H1 (cell line): ENCODE data around the gene RPUSD4. TPM values are rescaled to one million over a fixed set of nuclear protein-coding genes. Genes with fewer than 3 reads are reported as not detected.

ENCODE experiments used
- CTCF ChIA-PET: fragments of 300-600 bp; sonication (Branson Sonifier 250); formaldehyde crosslinking; loops from one replicate; lab custom pipeline; 2021; ENCODE audit not compliant: partially characterized antibody; lab: Charles Lee
- POLR2A ChIA-PET: fragments of 300-600 bp; sonication (Branson Sonifier 250); formaldehyde crosslinking; loops from one replicate; lab custom pipeline; 2021; ENCODE audit warnings: inconsistent platforms; ENCODE audit not compliant: partially characterized antibody; lab: Charles Lee
- DNase-seq, 2 experiments: peaks; one replicate each; pipeline versions ENCODE4 v3.0.0 to v3.0.0-alpha.2; 2010 to 2022; ENCODE audit warnings: low spot score in 2 of 2, low read depth in 1 of 2, mixed read lengths in 1 of 2
- FAIRE-seq: peaks from 2 replicates; lab custom pipeline; 2011; peaks lifted over from hg19 to GRCh38; lab: Jason Lieb, UNC
- H2AFZ ChIP-seq: 2 replicates; pipeline ENCODE4 v1.8.1; 2012; ENCODE audit warnings: low read length, inconsistent platforms
- H2AK5ac ChIP-seq: 2 replicates; pipeline ENCODE4 v1.6.1; 2013; ENCODE audit warnings: low read depth, low read length
- H2BK120ac ChIP-seq: replicated peaks from 2 replicates; pipeline ENCODE3; 2013; ENCODE audit warnings: low read depth, low read length, inconsistent platforms
- H2BK12ac ChIP-seq: 2 replicates; pipeline ENCODE4 v1.6.1; 2013; ENCODE audit warnings: low read depth, low read length
- H2BK15ac ChIP-seq: 2 replicates; pipeline ENCODE4 v1.6.1; 2013; ENCODE audit warnings: low read length
- H2BK20ac ChIP-seq: 2 replicates; pipeline ENCODE4 v1.6.1; 2013; ENCODE audit warnings: low read length
- H2BK5ac ChIP-seq: 2 replicates; pipeline ENCODE4 v1.6.1; 2013; ENCODE audit warnings: low read depth, low read length
- H3K14ac ChIP-seq: 2 replicates; pipeline ENCODE4 v1.6.1; 2013; ENCODE audit warnings: inconsistent platforms; ENCODE audit not compliant: insufficient read length
- H3K18ac ChIP-seq: 2 replicates; pipeline ENCODE4 v1.6.1; 2013; ENCODE audit warnings: low read length; ENCODE audit errors: extremely low read depth
- H3K23ac ChIP-seq: 2 replicates; pipeline ENCODE4 v1.6.1; 2013; ENCODE audit warnings: inconsistent platforms; ENCODE audit not compliant: insufficient read length
- H3K23me2 ChIP-seq: 2 replicates; pipeline ENCODE4 v1.6.1; 2013; ENCODE audit warnings: low read depth, low read length
- H3K27ac ChIP-seq: 2 replicates; pipeline ENCODE4 v1.6.1; 2011; ENCODE audit warnings: low read depth, low read length, inconsistent platforms
- H3K27me3 ChIP-seq, 4 experiments: replicated peaks in 1 of 4; 1 replicate in 1 of 4; 2 replicates in 3 of 4; pipeline versions ENCODE4 v1.6.1 to v1.8.1; 2011 to 2013; ENCODE audit warnings: low read length in 3 of 4, mild to moderate bottlenecking in 3 of 4, inconsistent platforms in 2 of 4, mixed read lengths in 2 of 4, moderate library complexity in 1 of 4; ENCODE audit not compliant: control insufficient read depth in 3 of 4, insufficient read depth in 3 of 4; ENCODE audit errors: extremely low read depth in 1 of 4
- H3K36me3 ChIP-seq, 4 experiments: 2 replicates each; pipeline versions ENCODE4 v1.6.1 to v1.8.1; 2011 to 2013; ENCODE audit warnings: mild to moderate bottlenecking in 4 of 4, low read length in 3 of 4, moderate library complexity in 2 of 4, control low read depth in 1 of 4, inconsistent platforms in 1 of 4; ENCODE audit not compliant: insufficient read depth in 4 of 4, control insufficient read depth in 2 of 4
- H3K4ac ChIP-seq: replicated peaks from 2 replicates; pipeline ENCODE3; 2013; ENCODE audit warnings: low read length, low read depth, mixed read lengths, inconsistent platforms; ENCODE audit not compliant: insufficient read length
- H3K4me1 ChIP-seq, 4 experiments: replicated peaks in 1 of 4; 1 replicate in 1 of 4; 2 replicates in 3 of 4; pipeline versions ENCODE4 v1.6.1 to v1.8.1; 2011 to 2013; ENCODE audit warnings: low read length in 3 of 4, inconsistent platforms in 2 of 4, mixed read lengths in 1 of 4; ENCODE audit not compliant: insufficient read depth in 4 of 4, control insufficient read depth in 3 of 4
- H3K4me2 ChIP-seq, 2 experiments: 2 replicates each; pipeline versions ENCODE4 v1.6.1 to v1.8.1; 2011 to 2013; ENCODE audit warnings: low read depth in 2 of 2, low read length in 2 of 2, control low read depth in 1 of 2, inconsistent platforms in 1 of 2, mild to moderate bottlenecking in 1 of 2; ENCODE audit not compliant: insufficient read depth in 1 of 2
- H3K4me3 ChIP-seq, 4 experiments: fragments of 200-600, 300-600 bp in 1 of 4; sonication (generic), shearing (Covaris generic), sonication (Bioruptor Twin) in 1 of 4; 2 replicates each; pipeline versions ENCODE4 v1.5.1 to v1.8.1; 2011 to 2016; ENCODE audit warnings: low read length in 4 of 4, low read depth in 3 of 4, control low read depth in 2 of 4, inconsistent platforms in 2 of 4, mild to moderate bottlenecking in 2 of 4, mixed read lengths in 1 of 4, moderate library complexity in 1 of 4; ENCODE audit not compliant: insufficient read depth in 2 of 4; ENCODE audit errors: extremely low read depth in 1 of 4
- H3K56ac ChIP-seq: replicated peaks from 2 replicates; pipeline ENCODE3; 2013; ENCODE audit warnings: low read depth, mild to moderate bottlenecking, mixed read lengths, low read length, inconsistent platforms; ENCODE audit not compliant: insufficient read length
- H3K79me1 ChIP-seq: 2 replicates; pipeline ENCODE4 v1.6.1; 2013; ENCODE audit warnings: low read depth, low read length, control low read depth
- H3K79me2 ChIP-seq, 2 experiments: 2 replicates each; pipeline versions ENCODE4 v1.6.1 to v1.8.1; 2012 to 2013; ENCODE audit warnings: low read length in 2 of 2, mild to moderate bottlenecking in 2 of 2, inconsistent platforms in 1 of 2; ENCODE audit not compliant: insufficient read depth in 2 of 2, control insufficient read depth in 1 of 2
- H3K9ac ChIP-seq, 4 experiments: replicated peaks in 1 of 4; 1 replicate in 1 of 4; 2 replicates in 3 of 4; pipeline versions ENCODE4 v1.6.1 to v1.8.1; 2011 to 2013; ENCODE audit warnings: low read depth in 3 of 4, low read length in 3 of 4, control low read depth in 2 of 4, mild to moderate bottlenecking in 2 of 4, moderate library complexity in 2 of 4, inconsistent platforms in 1 of 4; ENCODE audit errors: extremely low read depth in 1 of 4
- H3K9me3 ChIP-seq, 2 experiments: 2 replicates each; pipeline versions ENCODE4 v1.6.1 to v1.8.1; 2012 to 2013; ENCODE audit warnings: mild to moderate bottlenecking in 2 of 2, moderate library complexity in 2 of 2, control low read depth in 1 of 2, inconsistent platforms in 1 of 2, low read depth in 1 of 2, low read length in 1 of 2, mixed read lengths in 1 of 2; ENCODE audit not compliant: insufficient read depth in 2 of 2
- H4K20me1 ChIP-seq, 2 experiments: replicated peaks in 1 of 2; 2 replicates each; pipeline versions ENCODE3 to v1.8.1; 2011 to 2013; ENCODE audit warnings: inconsistent platforms in 2 of 2, low read length in 2 of 2, mild to moderate bottlenecking in 1 of 2; ENCODE audit not compliant: insufficient read depth in 2 of 2, control insufficient read depth in 1 of 2
- H4K5ac ChIP-seq: 2 replicates; pipeline ENCODE4 v1.6.1; 2013; ENCODE audit warnings: low read length, low read depth, mixed read lengths, inconsistent platforms; ENCODE audit not compliant: insufficient read length
- H4K8ac ChIP-seq: 2 replicates; pipeline ENCODE4 v1.8.0; 2013; ENCODE audit warnings: mild to moderate bottlenecking, moderate library complexity, low read length, inconsistent platforms; ENCODE audit not compliant: insufficient read depth; ENCODE audit errors: extremely low read depth
- H4K91ac ChIP-seq: replicated peaks from 2 replicates; pipeline ENCODE3; 2013; ENCODE audit warnings: low read length, mixed read lengths, inconsistent platforms; ENCODE audit not compliant: insufficient read length
- ASH2L ChIP-seq: fragments of 200-600, 300-600 bp; sonication (generic); IDR thresholded peaks from one replicate; pipeline ENCODE4 v1.7.1; 2017; ENCODE audit warnings: low read length
- CBX5 ChIP-seq: fragments of 300-800, 300-1000 bp; sonication (generic); IDR thresholded peaks from 2 replicates; pipeline ENCODE4 v1.7.1; 2016; ENCODE audit warnings: antibody characterized with exemption, low read length, low read depth
- CHD2 ChIP-seq: IDR thresholded peaks from 2 replicates; pipeline ENCODE4 v1.6.1; 2012; ENCODE audit warnings: low read length, improper control_type of control experiment
- CTCF ChIP-seq, 3 experiments: IDR thresholded peaks; 1 replicate in 2 of 3; 2 replicates in 1 of 3; pipeline versions ENCODE4 v1.5.1 to v1.6.1; 2011; ENCODE audit warnings: low read length in 3 of 3, mild to moderate bottlenecking in 3 of 3, inconsistent platforms in 2 of 3, low read depth in 1 of 3, moderate library complexity in 1 of 3; ENCODE audit not compliant: insufficient read depth in 1 of 3; ENCODE audit errors: control extremely low read depth in 1 of 3
- KDM4A ChIP-seq: IDR thresholded peaks from one replicate; pipeline ENCODE4 v1.7.1; 2012; ENCODE audit warnings: low read depth, mild to moderate bottlenecking, moderate library complexity, low read length, inconsistent platforms; ENCODE audit not compliant: severe bottlenecking
- PHF8 ChIP-seq: fragments of 200-600 bp; sonication (generic); conservative IDR thresholded peaks from 2 replicates; pipeline ENCODE4 v1.7.1; 2012; ENCODE audit warnings: low read depth, mild to moderate bottlenecking, inconsistent platforms, low read length, moderate library complexity
- RXRA ChIP-seq: IDR thresholded peaks from 2 replicates; pipeline ENCODE4 v1.6.1; 2011; ENCODE audit warnings: low read depth, mild to moderate bottlenecking, low read length, moderate library complexity; ENCODE audit not compliant: insufficient read depth
- SIX5 ChIP-seq: IDR thresholded peaks from 2 replicates; pipeline ENCODE4 v1.6.1; 2011; ENCODE audit warnings: mild to moderate bottlenecking, low read depth, low read length
- SP2 ChIP-seq: IDR thresholded peaks from 2 replicates; pipeline ENCODE4 v1.6.1; 2012; ENCODE audit warnings: mild to moderate bottlenecking, low read length, inconsistent platforms
- TAF7 ChIP-seq: optimal IDR thresholded peaks from 2 replicates; pipeline ENCODE3; 2011; ENCODE audit warnings: low read depth, mild to moderate bottlenecking, inconsistent platforms, low read length, moderate library complexity, borderline replicate concordance
- WGBS, 2 experiments: shearing (Covaris generic) in 1 of 2; methylation state at CpG; one replicate each; pipeline versions ENCODE4 v1.1.6 to v1.1.7; 2013 to 2015; ENCODE audit warnings: low lambda C conversion rate in 2 of 2, mixed read lengths in 2 of 2, inconsistent platforms in 1 of 2, low coverage in 1 of 2, missing lambda C conversion rate in 1 of 2; ENCODE audit not compliant: insufficient replicate concordance in 2 of 2, insufficient coverage in 1 of 2, insufficient read length in 1 of 2; ENCODE audit errors: extremely low coverage in 1 of 2, missing lambda C conversion rate in 1 of 2; 5-methylcytosine and 5-hydroxymethylcytosine counted together
- polyA plus RNA-seq, 7 experiments: library from polyadenylated mRNA; depleted of rRNA in 3 of 7; stranded (reverse) in 5 of 7; unstranded in 2 of 7; fragments of >200 nt in 5 of 7; fragments of 200-250 nt in 2 of 7; gene quantifications; 1 replicate in 5 of 7; 2 replicates in 1 of 7; 4 replicates in 1 of 7; pipeline versions ENCODE4 v1.2.1 to v1.2.3, GENCODE V29; 2011 to 2013; ENCODE audit warnings: missing spikeins in 2 of 7, mixed read lengths in 2 of 7
- total RNA-seq: library from RNA; stranded (reverse); fragmentation: NEBNext Ultra II Directional; extraction: Animal tissue kit (Norgen Biotek cat#: 25700); gene quantifications from 2 replicates; pipeline ENCODE4 v1.2.1, GENCODE V29; 2021

The RPUSD4 gene
- total and polyA plus RNA-seq, 2 of the 8 experiments (the other 6 are each of a cell fraction or from before 2014, with no cell fraction given), result 36.1 to 50.7 TPM

DNA sequence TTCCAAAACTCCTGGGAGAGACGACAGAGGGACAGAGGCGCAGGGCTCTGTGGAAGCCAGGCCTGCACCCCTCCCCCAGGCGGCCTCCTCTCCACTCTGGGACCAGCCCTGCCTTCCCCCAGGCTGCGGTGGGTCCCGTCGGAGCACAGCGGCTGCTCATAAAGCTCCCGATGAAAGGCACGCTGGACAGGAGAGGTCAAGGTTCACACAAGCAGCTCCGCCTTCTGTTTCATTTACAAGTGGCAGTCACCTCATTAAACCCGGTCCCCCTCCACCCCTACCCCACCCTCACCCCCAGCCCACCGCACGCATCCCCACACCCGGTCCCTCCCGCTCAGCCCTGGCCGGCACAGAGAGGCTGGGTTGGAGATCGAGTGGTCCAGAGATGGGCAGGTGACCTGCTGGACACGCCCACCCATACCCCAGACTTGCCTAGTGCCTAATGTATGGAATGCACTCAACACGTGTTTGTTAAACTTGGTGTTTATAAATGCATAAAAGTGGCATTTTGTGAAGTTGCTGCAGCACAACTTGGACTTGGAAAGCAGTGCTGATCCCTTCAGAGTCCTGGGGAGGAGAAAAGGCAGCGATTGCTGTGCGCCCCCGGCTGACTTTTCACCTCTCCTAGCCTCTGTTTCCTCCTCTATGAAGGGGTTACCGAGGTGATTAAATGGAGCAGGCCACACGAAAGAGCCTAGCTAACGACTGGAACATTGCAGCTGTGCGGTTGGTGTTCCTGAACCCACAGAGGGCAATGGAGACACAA is 26.0 kb downstream of the RPUSD4 start:
- Histone ChIP-seq H3K56ac (no peak overlapping the region), H2BK12ac (no peak overlapping the region), H3K9ac (no peak overlapping the region), H2AFZ (no peak overlapping the region), H3K14ac (no peak overlapping the region), H4K5ac (no peak overlapping the region), H3K79me2 (no peaks in the 10 kb centered on the region), H3K4me3 (no peak overlapping the region), H2AK5ac (no peak overlapping the region), H3K4me2 (no peak overlapping the region), H3K27me3 (no peaks in the 10 kb centered on the region), H3K9me3 (no peaks in the 10 kb centered on the region), H2BK5ac (no peak overlapping the region), H2BK120ac (no peak overlapping the region), H3K36me3 (no peaks in the 10 kb centered on the region; a peak in 2 of 8 replicates), H3K27ac (no peak overlapping the region), H3K23ac (no peak overlapping the region), H3K4ac (no peak overlapping the region), H3K79me1 (no peaks in the 10 kb centered on the region), H4K8ac (no peak overlapping the region), H4K91ac (no peak overlapping the region), H3K4me1 (peaks cover 0 to 2% (median 0%) of the 10 kb centered on the region in 4 experiments; a peak in 1 of 7 replicates), H3K18ac (no peak overlapping the region), H4K20me1 (peaks cover 0 to 3% of the 10 kb centered on the region in 2 experiments), H2BK20ac (no peak overlapping the region), H2BK15ac (no peak overlapping the region), H3K23me2 (no peaks in the 10 kb centered on the region)
- POLR2A ChIA-PET, result interaction anchor here (1.4 to 1.9 kb wide), 2 partner anchors 26 to 39 kb away, joined by 4 read pairs; partner anchors contain the start of genes FAM118B and RPUSD4
- DNase-seq (no peak), FAIRE-seq (no peak)
- WGBS, 2 experiments, result 91% methylated on average over 20 of the region's 26 CpGs; no CpG with 5 or more reads in 1 of the 2 experiments
- CTCF ChIA-PET, result interaction anchor here (0.8 to 12.5 kb wide), 16 partner anchors 8 to 271 kb away, joined by 3 to 118 read pairs (median 4); no protein-coding TSS in a partner anchor
- no peak for TF ChIP-seq SIX5
- TF ChIP-seq TAF7, result no peak
- no peak for TF ChIP-seq CBX5
- no peak for TF ChIP-seq SP2
- no peak for TF ChIP-seq RXRA
- no peak for TF ChIP-seq CTCF (IDR thresholded peaks at IDR 0.05; ENCODE audit: control extremely low read depth in 1 of 3, insufficient read depth in 1 of 3, low read depth in 1 of 3, low read length in 3 of 3)
- TF ChIP-seq ASH2L, result no peak
- no peak for TF ChIP-seq CHD2
- no peak for TF ChIP-seq PHF8
- no peak for TF ChIP-seq KDM4A
